Measurements from ENCODE around the gene ATP11C.

DNA sequence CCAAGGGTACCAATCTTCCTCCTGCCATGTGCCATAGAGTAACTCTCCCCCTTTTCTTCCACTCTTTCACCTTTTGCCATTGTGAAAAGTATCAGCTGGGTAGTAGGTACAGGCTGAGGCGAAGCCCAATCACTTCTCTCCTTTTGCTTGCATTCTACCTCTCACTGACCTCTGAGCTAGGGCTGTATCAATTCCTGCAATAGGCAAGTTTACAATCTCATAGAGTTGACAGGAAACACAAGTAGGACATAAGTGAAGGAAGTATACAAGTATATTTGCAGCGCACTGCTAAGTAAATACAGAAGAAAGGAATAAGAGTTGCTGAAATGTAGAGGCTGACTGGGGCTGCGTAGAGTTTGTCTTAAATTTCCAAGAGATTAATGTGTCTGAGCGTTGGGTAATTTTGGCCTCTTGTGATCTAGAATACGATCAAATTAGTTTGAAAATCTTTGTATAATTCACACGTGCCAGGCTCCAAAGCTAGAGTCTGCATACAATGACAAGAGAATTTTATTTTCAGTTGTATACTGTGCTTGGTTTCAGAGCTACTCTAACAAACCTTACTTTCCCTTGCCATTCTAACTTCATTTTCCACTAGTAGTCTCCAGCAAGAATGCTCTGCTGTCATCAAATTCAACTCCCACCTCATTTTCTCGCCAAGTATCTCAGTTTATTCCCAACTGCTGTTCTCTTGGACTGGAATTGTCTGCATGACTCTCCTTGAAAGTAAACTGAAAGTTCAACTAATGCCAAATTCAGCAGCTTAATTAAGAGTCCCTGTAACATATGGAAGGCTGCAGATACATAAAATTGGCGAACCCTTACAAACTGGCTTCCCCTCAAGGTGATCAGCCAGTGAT, 90.3 kb downstream of the ATP11C start:
- TF ChIP-seq, protein P1, sequence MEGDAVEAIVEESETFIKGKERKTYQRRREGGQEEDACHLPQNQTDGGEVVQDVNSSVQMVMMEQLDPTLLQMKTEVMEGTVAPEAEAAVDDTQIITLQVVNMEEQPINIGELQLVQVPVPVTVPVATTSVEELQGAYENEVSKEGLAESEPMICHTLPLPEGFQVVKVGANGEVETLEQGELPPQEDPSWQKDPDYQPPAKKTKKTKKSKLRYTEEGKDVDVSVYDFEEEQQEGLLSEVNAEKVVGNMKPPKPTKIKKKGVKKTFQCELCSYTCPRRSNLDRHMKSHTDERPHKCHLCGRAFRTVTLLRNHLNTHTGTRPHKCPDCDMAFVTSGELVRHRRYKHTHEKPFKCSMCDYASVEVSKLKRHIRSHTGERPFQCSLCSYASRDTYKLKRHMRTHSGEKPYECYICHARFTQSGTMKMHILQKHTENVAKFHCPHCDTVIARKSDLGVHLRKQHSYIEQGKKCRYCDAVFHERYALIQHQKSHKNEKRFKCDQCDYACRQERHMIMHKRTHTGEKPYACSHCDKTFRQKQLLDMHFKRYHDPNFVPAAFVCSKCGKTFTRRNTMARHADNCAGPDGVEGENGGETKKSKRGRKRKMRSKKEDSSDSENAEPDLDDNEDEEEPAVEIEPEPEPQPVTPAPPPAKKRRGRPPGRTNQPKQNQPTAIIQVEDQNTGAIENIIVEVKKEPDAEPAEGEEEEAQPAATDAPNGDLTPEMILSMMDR (IDR thresholded peaks at IDR 0.05; ENCODE audit: poor library complexity) = no peak
- no peak for TF ChIP-seq EZH2 (IDR thresholded peaks at IDR 0.05; ENCODE audit: borderline replicate concordance)

Data from hepatocyte (in vitro differentiated cells).